Measurements from ENCODE around the gene PCDHA10.
"Not testable (repeated sequence)": the region's sequence is repeated elsewhere in the genome, so short reads cannot be mapped to it uniquely, and the experiment has no call there.

Gene PCDHA10

DNA sequence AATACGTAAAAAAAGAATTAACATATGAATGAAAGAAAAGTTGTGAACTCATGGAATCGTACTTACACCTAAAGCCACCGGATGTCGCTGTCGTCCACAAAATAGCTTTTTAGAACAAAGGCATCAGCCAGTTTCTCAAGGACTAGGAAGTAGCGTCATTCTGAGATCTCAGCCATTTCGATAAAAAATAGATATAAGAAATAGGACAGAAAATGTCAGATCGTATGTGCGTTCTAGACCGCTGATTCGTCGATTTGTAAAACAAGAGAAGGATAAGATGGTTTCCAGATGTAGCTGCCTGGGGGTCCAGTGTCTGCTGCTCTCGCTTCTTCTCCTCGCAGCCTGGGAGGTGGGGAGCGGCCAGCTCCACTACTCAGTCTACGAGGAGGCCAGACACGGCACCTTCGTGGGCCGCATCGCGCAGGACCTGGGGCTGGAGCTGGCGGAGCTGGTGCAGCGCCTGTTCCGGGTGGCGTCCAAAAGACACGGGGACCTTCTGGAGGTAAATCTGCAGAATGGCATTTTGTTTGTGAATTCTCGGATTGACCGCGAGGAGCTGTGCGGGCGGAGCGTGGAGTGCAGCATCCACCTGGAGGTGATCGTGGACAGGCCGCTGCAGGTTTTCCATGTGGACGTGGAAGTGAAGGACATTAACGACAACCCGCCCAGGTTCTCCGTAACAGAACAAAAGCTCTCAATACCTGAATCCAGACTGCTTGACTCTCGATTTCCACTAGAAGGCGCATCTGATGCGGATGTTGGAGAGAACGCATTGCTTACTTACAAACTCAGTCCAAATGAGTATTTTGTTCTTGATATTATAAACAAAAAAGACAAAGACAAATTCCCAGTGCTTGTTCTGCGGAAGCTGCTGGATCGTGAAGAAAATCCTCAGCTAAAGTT lies at the start of gene PCDHA10:
TSS of gene PCDHA10 (plus strand) at position 126 of the 903 bp plus-strand sequence. CDS start at position 278, 152 bp downstream.
- no peak for DNase-seq (ENCODE audit: low read depth in 2 of 2)

GRCh38 chr5:140806834-140807775 lies 48.6 kb upstream of the PCDHA10 start, which contains the start of gene PCDHA4:
PCDHA4 (plus strand) TSS chr5:140807068.
- peak; percentile 5 to 22 for DNase-seq (ENCODE audit: low read depth in 2 of 2)

- not testable (repeated sequence) for DNase-seq (ENCODE audit: low read depth in 2 of 2)
Observed at GRCh38 chr5:140808241-140808888, 47.3 kb upstream of the PCDHA10 start.

DNA sequence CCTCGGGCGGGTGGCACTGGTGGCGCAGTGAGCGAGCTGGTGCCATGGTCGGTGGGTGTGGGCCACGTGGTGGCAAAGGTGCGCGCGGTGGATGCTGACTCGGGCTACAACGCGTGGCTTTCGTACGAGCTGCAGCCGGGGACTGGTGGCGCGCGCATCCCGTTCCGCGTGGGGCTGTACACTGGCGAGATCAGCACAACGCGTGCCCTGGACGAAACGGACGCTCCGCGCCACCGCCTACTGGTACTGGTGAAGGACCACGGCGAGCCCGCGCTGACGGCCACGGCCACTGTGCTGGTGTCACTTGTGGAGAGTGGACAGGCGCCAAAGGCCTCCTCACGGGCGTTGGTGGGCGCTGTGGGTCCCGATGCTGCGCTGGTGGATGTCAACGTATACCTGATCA lies 46.8 kb upstream of the PCDHA10 start:
- DNase-seq (ENCODE audit: low read depth in 2 of 2), result no peak

- peak; percentile 10 to 42 for DNase-seq (ENCODE audit: low read depth in 2 of 2)
Observed at GRCh38 chr5:140821375-140822280, 34.1 kb upstream of the PCDHA10 start, which contains the start of gene PCDHA5. PCDHA5 (plus strand) TSS chr5:140821613.

DNA sequence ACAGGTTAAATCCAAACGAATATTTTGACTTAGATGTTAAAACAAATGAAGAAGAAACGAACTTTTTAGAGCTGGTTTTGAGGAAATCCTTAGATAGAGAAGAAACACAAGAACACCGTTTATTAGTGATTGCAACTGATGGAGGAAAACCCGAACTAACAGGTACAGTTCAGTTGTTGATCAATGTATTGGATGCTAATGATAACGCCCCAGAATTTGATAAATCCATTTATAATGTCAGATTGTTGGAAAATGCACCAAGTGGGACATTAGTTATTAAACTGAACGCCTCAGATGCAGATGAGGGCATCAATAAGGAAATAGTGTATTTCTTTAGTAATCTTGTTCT lies 33.4 kb upstream of the PCDHA10 start:
- DNase-seq (ENCODE audit: low read depth in 2 of 2), result no peak

- not testable (repeated sequence) for DNase-seq (ENCODE audit: low read depth in 2 of 2)
Observed at GRCh38 chr5:140822969-140823368, 32.7 kb upstream of the PCDHA10 start.

- no peak for DNase-seq (ENCODE audit: low read depth in 2 of 2)
Observed at GRCh38 chr5:140823475-140823874, 32.2 kb upstream of the PCDHA10 start.

DNA sequence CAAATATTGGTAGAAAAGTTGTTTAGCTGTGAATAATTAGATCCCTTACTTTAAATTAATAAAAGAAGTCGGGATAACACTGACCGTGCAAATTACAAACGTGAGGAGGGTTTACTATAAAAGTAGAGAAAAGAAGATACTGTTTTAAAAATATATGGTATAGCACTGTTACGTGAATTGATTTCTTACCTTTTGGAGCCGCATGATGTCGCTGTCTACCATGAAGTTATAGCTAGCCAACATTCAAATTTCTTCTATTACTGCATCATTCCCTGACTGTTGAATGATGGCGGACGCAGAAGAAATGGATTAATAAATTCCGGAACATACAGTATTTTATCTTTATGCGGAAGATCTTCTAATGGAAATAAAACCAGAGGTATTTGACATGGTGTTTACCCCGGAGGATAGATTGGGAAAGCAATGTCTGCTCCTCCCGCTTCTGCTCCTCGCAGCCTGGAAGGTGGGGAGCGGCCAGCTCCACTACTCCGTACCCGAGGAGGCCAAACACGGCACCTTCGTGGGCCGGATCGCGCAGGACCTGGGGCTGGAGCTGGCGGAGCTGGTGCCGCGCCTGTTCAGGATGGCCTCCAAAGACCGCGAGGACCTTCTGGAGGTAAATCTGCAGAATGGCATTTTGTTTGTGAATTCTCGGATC lies 27.9 kb upstream of the PCDHA10 start, which contains the start of gene PCDHA6:
TSS of gene PCDHA6 (plus strand) at position 257 of the 658 bp plus-strand sequence. CDS start at position 389, 132 bp downstream.
- no peak for DNase-seq (ENCODE audit: low read depth in 2 of 2)

- no peak for DNase-seq (ENCODE audit: low read depth in 2 of 2)
Observed at GRCh38 chr5:140828362-140828737, 27.3 kb upstream of the PCDHA10 start.

GRCh38 chr5:140829511-140830501 lies 25.9 kb upstream of the PCDHA10 start:
- DNase-seq (ENCODE audit: low read depth in 2 of 2), result not testable (repeated sequence)

- DNase-seq (ENCODE audit: low read depth in 2 of 2), result no peak
Observed at GRCh38 chr5:140833993-140834392, 21.7 kb upstream of the PCDHA10 start, which contains the start of gene PCDHA7. PCDHA7 (plus strand) TSS chr5:140834269; CDS start chr5:140834384, 115 bp downstream.

DNA sequence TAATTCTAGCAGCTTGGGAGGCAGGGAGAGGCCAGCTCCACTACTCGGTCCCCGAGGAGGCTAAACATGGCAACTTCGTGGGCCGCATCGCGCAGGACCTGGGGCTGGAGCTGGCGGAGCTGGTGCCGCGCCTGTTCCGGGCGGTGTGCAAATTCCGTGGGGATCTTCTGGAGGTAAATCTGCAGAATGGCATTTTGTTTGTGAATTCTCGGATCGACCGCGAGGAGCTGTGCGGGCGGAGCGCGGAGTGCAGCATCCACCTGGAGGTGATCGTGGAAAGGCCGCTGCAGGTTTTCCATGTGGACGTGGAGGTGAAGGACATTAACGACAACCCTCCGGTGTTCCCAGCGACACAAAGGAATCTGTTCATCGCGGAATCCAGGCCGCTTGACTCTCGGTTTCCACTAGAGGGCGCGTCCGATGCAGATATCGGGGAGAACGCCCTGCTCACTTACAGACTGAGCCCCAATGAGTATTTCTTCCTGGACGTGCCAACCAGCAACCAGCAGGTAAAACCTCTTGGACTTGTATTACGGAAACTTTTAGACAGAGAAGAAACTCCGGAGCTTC lies 21.2 kb upstream of the PCDHA10 start:
- not testable (repeated sequence) for DNase-seq (ENCODE audit: low read depth in 2 of 2)

DNA sequence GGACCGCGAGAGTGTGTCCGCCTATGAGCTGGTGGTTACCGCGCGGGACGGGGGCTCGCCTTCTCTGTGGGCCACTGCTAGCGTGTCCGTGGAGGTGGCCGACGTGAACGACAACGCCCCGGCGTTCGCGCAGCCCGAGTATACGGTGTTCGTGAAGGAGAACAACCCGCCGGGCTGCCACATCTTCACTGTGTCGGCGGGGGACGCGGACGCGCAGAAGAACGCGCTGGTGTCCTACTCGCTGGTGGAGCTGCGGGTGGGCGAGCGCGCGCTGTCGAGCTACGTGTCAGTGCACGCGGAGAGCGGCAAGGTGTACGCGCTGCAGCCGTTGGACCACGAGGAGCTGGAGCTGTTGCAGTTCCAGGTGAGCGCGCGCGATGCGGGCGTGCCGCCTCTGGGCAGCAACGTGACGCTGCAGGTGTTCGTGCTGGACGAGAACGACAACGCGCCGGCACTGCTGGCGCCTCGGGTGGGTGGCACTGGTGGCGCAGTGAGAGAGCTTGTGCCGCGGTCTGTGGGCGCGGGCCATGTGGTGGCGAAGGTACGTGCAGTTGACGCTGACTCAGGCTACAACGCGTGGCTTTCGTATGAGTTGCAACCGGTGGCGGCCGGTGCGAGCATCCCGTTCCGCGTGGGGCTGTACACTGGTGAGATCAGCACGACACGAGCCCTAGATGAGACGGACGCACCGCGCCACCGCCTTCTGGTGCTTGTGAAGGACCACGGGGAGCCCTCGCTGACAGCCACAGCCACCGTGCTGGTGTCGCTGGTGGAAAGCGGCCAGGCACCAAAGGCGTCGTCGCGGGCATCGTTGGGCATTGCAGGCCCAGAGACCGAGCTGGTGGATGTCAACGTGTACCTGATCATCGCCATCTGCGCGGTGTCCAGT lies 19.8 kb upstream of the PCDHA10 start:
- DNase-seq (ENCODE audit: low read depth in 2 of 2), result no peak

- no peak for DNase-seq (ENCODE audit: low read depth in 2 of 2)
Observed at GRCh38 chr5:140840978-140841962, 14.4 kb upstream of the PCDHA10 start, which contains the start of gene PCDHA8. PCDHA8 (plus strand) TSS chr5:140841187; CDS start chr5:140841322, 135 bp downstream.
